ENCODE data around the gene BRF1.

BRF1 gene

DNA sequence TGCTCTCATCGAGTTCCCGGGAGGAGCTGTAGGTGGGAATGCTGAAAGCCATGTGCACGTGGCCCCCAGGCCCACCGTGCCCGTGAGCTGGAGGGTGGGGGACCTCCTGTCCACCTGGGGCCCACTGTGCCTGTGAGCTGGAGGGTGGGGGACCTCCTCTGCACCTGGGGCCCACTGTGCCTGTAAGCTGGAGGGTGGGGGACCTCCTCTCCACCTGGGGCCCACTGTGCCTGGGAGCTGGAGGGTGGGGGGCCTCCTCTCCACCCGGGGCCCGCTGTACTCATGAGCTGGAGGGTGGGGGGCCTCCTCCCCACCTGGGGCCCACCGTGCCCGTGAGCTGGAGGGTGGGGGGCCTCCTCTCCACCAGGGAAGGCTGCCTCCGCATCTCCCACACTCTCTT, 105.8 kb downstream of the BRF1 start:
- TF ChIP-seq GATA2 (IDR thresholded peaks at IDR 0.05; ENCODE audit: low read depth, low read length) (no peak), GATA3 (IDR thresholded peaks at IDR 0.05; ENCODE audit: low read depth, low read length) (no peak)

DNA sequence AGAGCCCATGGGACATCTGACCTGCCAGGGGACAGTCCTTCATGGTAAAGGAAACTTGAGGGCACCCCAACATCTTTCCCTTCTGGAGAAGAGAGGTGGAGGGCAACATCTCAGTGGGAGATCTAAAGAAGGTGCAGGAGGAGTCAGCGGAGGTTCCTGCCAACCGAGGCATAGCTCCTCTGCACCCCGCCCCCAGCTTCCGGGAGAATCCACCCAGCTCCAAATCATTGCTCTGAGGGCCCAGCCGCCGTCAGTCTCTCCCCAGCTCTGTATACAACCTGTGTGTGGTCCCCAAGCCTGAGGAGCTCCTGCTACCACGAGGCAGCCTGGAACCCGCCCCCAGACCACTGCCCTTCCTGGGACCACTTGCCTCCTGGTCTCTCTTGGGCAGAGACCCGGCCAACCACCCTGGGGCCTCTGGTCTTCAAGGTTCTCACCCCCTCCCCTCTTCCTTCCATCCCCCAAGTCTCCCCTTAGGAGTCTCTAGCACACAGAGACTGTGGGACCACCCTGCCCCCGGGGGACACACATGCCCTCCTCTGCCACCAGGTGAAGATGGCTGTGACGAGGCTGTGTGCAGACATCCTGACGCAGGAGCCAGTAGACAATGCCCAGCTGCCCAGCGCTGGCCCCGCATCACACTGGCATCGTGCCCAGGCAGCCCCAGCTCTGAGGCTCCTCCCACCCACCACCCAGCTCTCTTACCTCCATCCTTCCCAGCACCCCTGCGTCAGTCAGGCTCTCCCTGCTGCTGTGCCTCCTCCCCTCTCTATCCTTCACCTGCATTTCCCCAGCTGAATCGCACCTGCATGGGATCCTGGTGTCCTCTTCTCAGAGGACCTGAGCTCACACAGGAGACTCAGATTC, 106.7 kb downstream of the BRF1 start:
- no peak for TF ChIP-seq GATA2 (IDR thresholded peaks at IDR 0.05; ENCODE audit: low read depth, low read length)
- TF ChIP-seq GATA3 (IDR thresholded peaks at IDR 0.05; ENCODE audit: low read depth, low read length): no peak

DNA sequence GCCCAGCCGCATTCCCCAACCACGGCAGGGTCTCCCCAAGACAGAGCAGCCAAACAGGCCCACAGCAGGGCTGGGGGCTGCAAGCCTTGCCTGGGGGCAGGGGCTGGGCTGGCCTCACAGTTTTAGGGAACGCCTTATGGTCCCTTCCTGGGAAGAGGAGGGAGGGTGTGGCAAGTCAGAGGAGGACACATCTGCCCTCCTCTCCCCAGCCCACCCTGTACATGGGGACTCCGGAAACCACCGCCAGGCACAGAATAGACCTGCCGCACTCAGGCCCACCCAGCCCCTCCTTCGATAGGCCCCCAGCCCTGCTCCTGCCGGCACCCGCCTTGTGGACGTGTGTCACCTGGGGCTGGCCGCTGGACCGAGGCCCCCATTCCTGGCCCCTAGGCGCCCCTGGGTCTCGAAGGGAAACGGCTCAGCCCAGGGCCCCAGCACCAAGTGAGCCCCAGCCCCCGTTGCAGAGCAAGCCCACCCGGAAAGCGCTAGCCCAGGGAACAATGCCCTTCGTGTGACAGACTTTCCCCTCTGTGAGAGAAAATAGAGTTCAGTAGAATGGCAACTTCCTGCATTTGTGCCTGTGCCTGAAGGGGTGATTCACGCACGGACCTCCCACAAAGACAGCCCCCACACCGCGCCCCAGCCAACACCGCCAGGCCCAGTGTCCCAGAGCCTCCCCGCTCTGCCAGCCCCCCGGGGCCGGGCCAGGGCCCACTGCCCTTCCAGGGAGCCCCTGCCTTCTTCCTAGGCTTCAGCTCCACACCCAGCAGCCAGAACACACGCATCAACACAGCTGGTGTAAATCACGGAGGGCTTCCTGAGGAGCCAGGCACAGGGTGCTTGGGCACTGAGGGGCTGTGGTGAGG, 107.7 kb downstream of the BRF1 start:
- TF ChIP-seq GATA2 (IDR thresholded peaks at IDR 0.05; ENCODE audit: low read depth, low read length) (no peak), GATA3 (IDR thresholded peaks at IDR 0.05; ENCODE audit: low read depth, low read length) (no peak)

- TF ChIP-seq GATA3 (IDR thresholded peaks at IDR 0.05; ENCODE audit: low read depth, low read length) (no peak), GATA2 (IDR thresholded peaks at IDR 0.05; ENCODE audit: low read depth, low read length) (no peak)
Observed at GRCh38 chr14:105187935-105188524, 112.8 kb downstream of the BRF1 start.

GRCh38 chr14:105187116-105187515, 113.7 kb downstream of the BRF1 start:
- TF ChIP-seq GATA2 (IDR thresholded peaks at IDR 0.05; ENCODE audit: low read depth, low read length) (no peak), GATA3 (IDR thresholded peaks at IDR 0.05; ENCODE audit: low read depth, low read length) (no peak)

GRCh38 chr14:105185973-105186372, 114.8 kb downstream of the BRF1 start:
- TF ChIP-seq GATA3 (IDR thresholded peaks at IDR 0.05; ENCODE audit: low read depth, low read length): no peak
- no peak for TF ChIP-seq GATA2 (IDR thresholded peaks at IDR 0.05; ENCODE audit: low read depth, low read length)

GRCh38 chr14:105185001-105185400, 115.8 kb downstream of the BRF1 start:
- TF ChIP-seq GATA3 (IDR thresholded peaks at IDR 0.05; ENCODE audit: low read depth, low read length): no peak
- TF ChIP-seq GATA2 (IDR thresholded peaks at IDR 0.05; ENCODE audit: low read depth, low read length): no peak

DNA sequence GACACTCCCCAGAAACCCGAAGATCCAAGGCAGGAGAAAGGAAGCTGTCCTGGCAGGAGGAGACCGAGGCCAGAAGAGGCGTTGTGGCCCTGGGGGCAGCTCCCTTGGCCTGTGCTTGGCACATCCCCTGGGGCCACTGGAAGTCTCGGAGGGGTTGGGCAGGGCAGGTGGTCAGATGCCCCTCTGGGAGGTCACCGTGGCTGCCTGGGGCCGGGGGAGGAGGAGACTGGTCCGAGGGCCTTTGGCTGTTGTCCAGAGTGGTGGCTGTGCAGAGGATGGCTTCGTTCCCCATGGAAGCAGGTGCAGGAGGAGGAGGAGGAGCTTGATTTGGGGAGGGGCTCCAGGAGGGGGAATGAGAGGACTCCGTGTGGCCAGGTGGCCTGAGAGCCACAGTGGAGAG, 116.3 kb downstream of the BRF1 start:
- TF ChIP-seq GATA3 (IDR thresholded peaks at IDR 0.05; ENCODE audit: low read depth, low read length) (no peak), GATA2 (IDR thresholded peaks at IDR 0.05; ENCODE audit: low read depth, low read length) (no peak)

DNA sequence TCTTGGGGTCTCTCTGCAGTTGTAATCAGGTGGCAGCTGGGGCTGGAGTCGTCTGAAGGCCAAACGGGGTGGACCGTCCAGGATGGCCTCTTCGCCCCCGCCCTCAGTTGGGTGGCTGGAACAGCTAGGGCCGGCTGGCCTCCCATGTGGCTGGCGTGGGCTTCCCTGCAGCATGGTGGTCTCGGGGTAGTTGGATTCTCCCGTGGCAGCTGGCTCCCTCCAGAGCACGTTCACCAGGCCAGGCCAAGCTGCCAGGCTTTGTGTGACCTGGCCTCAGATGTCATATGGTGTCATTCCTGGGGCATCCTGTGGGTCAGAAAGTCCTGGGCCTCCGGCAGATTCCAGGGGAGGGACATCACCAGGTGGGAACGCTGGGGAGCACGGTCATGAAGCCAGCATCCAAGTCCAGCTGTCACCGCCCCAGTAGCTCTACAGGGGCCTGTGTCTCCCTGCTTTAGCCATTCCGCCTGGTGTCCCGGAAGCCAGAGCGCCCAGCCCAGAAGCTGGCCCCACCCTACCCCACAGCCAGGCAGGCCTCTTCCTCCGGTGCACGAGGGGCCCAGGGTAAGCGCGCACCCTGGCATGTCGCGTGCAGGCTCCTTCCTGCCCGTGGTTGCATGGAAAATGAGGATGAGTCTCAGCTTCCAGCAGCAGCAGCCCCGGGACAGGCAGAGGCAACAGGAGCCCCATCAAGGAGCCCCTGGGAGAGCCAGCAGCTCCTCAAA, 118.3 kb downstream of the BRF1 start:
- TF ChIP-seq GATA3 (IDR thresholded peaks at IDR 0.05; ENCODE audit: low read depth, low read length) (no peak), GATA2 (IDR thresholded peaks at IDR 0.05; ENCODE audit: low read depth, low read length) (no peak)

DNA sequence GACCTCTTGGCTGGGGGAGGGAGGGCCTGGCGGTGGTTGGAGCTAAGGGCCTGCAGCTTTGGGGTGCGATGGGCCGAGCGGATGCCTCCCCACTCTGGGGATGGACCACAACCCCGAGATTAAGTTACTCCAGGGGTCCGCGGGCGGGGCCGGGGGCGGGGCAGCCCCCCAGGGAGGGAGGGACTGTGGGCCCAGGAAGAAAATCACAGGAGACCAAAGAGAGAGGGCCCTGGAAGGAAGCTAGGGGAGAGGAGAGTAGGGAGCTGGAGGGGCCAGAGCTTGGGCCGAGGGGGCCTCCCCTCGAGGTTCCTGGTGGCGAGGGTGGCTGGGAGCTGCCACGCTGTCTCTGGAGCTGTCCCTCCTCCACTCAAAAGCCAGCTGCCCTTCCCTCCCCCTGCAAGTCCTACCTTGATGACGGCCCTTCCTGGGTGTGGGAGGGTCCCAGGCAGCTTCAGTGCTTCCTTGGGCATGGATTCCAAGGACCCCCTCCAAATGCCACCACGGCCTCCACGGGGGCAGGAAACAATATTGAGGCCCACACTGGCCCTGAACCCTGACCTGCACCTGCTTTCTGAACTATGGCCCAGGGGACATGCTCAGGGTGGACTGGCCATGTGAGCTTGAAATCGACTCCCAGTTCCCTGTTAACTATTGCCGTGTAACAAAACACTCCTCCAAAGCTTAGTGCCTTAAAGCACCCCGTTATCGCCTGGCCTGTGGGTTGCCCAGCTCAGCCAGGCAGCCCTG, 119.1 kb downstream of the BRF1 start:
- no peak for TF ChIP-seq GATA3 (IDR thresholded peaks at IDR 0.05; ENCODE audit: low read depth, low read length)
- TF ChIP-seq GATA2 (IDR thresholded peaks at IDR 0.05; ENCODE audit: low read depth, low read length): no peak

DNA sequence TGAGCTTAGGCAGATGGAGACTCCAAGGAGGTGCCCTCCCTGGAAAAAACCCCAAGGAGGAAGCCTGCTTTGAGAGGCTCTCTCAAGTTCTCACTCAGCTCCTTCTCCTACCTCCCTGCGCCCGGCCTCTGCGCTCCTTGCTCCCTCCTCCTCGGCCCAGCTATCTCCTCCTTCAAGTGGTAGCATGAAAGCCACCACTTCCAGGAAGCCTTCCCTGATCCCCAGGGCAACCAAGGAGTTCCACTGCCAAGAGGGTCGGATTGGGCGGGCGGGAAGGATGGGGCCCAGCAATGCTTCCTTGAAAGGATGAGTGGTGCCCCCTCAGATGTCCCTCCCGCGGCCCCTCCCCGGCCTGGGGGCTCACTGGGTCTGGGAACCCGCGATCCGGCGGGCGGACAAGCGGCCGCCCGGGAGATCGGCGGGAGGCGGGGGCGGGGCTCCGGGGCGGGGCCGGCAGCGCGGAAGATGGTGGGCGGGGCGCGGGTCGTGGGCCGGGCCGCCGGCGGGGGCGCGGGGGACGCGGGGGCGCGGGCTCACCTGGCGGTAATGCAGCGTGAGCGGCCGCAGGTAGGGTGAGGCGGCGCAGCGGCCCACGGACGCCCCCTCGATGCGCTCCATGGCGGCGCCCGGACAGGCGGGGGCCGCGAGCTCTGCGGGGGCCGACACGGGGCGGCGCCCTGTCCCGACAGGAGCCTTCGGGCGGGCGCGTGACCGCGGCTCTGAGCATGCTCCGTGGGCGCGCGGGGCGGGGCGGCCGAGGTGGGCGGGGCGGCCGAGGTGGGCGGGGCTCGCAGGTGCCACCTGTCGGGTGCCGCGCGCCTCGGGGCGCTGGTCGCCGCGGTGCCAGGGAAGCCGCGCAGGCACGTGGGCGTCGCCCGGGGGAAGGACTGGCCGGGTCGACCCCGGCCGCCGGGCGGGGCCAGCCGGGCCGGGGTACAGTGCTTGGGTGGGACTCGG, 119.9 kb downstream of the BRF1 start, which contains the start of gene NUDT14:
Gene NUDT14 (minus strand): TSS at position 721 of the 957 bp plus-strand sequence. CDS start 103 bp downstream, at position 618.
- TF ChIP-seq GATA3 (IDR thresholded peaks at IDR 0.05; ENCODE audit: low read depth, low read length) (no peak), GATA2 (IDR thresholded peaks at IDR 0.05; ENCODE audit: low read depth, low read length) (no peak)

DNA sequence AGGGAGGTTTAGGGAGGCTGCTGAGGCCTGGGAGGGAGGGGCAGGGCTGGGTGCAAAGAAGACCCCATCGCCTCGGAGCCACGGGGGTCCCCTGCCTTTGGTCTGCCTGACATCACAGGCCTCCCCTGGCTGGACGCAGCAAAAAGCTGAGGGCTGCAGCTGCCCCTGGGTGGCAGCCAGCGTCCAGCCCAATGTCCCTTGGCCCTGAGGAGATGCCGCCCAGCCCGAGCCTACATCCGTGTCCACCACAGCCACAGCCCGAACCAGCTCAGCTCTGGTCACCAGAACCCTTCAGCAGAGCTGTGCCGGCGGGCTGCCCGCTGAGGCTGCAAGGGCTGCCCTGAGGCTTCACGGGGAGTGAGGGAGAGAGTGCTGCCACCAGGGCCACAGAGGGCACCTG, 121.6 kb downstream of the BRF1 start:
- TF ChIP-seq GATA3 (IDR thresholded peaks at IDR 0.05; ENCODE audit: low read depth, low read length): no peak
- no peak for TF ChIP-seq GATA2 (IDR thresholded peaks at IDR 0.05; ENCODE audit: low read depth, low read length)

All from SH-SY5Y (cell line).